HG02678 (cell line): ENCODE measurements around the gene CDPF1.
"Not testable (repeated sequence)": the region's sequence is repeated elsewhere in the genome, so short reads cannot be mapped to it uniquely, and the experiment has no call there.

Source experiments
- ATAC-seq: cut with Tn5 transposase; IDR thresholded peaks from one replicate; pipeline ENCODE4 v1.9.1; 2021; ENCODE audit warnings: mild to moderate bottlenecking, moderate library complexity; ENCODE audit not compliant: unreplicated experiment

Gene CDPF1

GRCh38 chr22:46281866-46282678, 32.0 kb upstream of the CDPF1 start:
- ATAC-seq: no peak

- no peak for ATAC-seq
These were observed 31.0 kb upstream of the CDPF1 start for GRCh38 chr22:46280999-46281623.

DNA sequence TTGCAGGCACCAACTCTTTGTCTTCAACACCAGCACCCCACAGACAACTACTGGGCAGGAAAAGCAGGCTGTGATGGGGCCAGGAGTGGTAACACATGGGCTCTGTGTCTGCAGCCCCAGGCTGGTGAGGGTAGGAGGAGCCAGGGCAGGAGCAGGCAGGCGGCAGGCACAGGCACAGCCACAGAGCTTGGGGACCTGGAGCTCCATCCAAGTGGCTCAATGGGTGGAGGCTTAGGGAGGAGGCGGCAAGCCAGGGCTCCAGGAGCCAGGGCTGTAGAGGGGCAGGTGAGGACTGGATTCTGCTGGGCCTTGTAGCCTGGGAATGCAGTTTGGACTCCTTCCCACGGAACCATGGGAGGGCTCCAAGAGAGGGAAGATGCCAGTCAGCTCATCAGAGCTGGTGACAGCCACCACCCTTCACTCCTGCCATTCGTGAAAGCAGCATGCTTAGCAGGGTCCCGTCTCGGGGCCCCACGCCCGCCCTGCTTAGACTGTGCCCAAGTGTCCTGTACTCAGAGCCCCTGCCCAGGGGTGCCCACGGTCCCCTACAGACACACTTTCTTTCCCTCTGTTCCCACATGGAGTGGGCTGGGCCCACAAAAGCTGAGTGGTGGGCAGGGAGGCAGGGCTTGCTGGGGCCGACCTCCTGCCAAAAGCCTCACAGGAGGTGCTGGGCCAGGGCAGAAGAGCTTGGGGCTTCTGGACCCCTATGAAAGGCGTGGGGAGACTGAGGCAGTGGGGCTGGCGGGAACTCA, 30.1 kb upstream of the CDPF1 start:
- no peak for ATAC-seq

- no peak for ATAC-seq
These were observed 28.9 kb upstream of the CDPF1 start for GRCh38 chr22:46278656-46279645.

DNA sequence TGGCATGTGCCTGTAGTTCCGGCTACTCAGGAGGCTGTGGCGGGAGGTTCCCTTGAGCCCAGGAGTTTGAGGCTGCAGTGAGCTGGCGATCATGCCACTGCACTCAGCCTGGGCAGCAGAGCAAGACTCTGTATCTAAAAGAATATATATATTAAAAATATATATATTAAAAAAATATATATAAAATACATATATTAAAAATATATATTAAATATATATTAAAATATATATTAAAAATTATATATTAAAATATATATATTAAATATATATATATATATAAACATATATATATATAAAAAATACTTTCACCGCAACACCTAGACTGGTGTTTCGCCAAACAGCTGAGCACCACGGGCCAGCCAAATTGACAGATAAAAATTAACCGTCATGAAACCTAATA, 26.5 kb upstream of the CDPF1 start:
- no peak for ATAC-seq

DNA sequence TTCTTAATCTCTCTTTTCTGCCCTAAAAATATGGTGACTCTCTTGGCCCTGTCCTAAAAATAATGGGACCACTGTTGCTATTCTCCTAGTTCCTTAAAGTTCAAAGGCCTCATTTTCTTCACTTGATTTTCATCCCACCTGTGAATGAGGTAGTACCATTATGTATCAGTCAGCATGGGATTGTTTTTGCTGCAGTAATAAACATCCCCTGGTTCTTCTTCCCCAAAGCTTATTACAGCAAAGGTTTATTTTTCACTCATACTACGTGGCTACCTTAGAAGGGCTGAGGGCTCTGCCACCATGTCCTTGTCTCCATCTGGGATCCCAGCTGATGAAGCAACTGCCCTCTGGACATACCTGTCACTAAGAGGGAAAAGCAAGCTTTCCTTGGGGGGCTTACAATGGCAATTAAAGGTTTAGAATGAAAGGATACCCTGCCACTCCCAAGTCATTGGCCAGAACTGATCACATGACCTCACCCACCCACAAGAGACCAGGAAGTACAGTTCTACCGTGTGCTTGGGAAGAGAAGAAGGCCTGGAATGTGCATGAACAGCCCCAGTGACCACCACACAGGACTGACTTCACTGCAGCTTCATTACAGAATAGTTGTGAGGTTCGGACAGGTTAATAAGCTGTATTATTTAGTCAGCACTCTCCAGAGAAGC, 25.5 kb upstream of the CDPF1 start:
- no peak for ATAC-seq

GRCh38 chr22:46274381-46274780, 24.3 kb upstream of the CDPF1 start:
- ATAC-seq: no peak

DNA sequence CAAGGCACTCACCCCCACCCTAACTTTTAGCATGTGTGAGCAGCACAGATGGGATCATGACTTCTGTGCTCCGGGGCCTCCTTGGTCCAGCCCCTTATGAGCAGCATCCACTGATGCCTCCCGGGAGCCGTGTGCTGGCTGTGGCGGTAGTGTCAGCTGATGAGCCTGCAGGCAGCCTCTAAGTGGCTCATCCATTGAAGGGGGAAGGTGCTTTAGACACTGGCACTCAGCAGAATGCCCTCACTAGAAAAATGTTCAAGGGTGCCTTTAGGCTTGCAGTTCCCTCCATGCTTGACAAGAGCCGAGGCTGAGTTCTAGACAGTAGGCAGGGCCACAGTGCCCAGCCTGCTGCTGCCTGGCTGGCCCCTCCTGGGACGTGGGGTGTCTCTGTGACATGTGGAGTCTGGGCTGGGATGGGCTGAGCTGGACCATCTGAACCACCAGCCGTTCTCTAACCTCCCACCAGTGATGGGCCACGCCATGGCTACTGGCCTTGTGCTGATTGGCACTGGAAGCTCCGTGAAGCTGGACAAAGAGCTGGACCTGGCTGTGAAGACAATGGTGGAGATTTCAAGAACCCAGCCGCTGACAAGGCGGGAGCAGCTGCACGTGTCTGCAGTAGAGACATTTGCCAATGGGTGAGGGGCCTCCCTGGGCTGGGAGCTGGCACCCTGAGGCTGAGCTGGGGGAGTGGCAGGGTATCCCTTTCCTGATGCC, 23.5 kb upstream of the CDPF1 start:
- no peak for ATAC-seq

GRCh38 chr22:46272762-46273431, 22.8 kb upstream of the CDPF1 start:
- ATAC-seq: no peak

GRCh38 chr22:46272196-46272595, 22.1 kb upstream of the CDPF1 start:
- ATAC-seq: no peak

DNA sequence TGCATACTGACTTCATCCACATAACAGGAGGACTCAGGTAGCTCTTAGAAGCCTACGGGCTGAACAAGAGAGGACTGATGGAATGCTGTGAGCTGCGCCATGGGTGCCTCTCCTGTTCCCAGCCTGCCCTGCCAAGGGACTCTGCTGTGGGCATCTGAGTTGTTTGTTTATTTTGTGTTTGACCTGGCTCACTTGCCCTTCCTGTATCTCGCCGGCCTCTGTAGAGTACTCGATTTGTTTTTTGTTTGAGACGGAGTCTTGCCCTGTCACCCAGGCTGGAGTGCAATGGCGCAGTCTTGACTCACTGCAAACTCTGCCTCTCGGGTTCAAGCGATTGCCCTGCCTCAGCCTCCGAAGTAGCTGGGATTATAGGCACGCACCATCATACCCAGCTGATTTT, 19.5 kb upstream of the CDPF1 start:
- no peak for ATAC-seq

DNA sequence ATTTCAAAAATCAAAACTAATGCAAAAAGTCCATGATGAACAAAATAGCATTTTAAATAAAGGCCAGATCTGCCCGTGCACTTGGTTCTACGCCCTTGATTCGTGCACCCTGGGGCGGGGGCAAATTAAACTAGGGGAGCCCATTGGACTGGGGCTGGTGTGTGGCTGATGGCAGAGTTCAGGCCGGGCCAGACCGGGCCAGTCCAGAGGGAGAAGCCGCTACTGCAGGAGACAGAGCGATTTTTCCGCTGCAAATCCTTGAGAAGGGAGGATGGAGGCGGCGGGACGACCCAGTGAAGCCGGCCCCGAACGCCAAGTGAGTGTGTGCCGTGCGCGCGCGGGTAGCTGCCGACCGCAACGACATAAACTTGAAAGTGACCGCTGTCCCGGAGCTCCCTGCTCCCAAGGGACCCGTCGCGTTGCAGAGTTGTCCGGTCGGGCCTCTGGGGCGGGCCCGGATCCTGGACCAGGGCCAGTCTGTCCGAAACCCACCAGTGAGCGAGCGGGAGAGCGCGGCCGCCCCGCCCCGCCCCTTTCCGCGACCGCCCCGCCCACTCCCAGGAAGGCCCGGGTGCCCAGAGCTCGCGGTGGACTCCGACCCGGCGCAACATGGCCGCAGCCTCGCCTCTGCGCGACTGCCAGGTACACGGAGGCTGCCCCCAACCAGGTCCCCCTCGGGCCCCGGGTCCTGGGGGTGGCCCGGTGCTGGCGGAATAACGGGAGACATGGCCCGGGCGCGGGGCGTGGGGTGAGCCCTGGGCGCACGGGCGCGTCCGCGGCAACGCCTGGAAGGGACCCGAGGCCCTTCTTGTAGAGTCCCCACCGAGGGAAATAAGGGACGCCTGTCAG, 17.6 kb upstream of the CDPF1 start, which contains the start of gene TTC38:
TSS of gene TTC38 (plus strand) at position 578 of the 849 bp plus-strand sequence. CDS start at position 610, 32 bp downstream.
- ATAC-seq: peak; percentile 88

DNA sequence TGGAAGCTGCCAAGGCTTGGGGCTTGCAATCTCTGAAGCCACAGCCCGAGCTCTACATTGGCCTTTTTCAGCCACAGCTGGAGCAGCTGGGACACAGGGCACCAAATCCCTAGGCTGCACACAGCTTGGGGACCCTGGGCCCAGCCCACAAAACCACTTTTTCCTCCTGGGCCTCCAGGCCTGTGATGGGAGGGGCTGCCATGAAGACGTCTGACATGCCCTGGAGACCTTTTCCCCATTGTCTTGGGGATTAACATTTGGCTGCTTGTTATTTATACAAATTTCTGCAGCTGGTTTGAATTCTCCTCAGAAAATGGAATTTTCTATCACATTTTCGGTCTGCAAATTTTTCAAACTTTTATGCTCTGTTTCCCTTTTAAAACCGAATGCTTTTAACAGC, 15.5 kb upstream of the CDPF1 start:
- ATAC-seq: not testable (repeated sequence)

DNA sequence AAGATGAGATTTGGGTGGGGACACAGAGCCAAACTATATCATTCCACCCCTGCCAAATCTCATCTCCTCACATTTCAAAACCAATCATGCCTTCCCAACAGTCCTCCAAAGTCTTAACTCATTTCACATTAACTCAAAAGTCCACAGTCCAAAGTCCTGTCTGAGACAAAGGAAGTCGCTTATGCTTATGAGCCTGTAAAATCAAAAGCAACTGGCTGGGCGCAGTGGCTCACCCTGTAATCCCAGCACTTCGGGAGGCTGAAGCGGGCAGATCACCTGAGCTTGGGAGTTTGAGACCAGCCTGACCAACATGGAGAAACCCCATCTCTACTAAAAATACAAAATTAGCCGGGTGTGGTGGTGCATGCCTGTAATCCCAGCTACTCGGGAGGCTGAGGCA, 14.4 kb upstream of the CDPF1 start:
- not testable (repeated sequence) for ATAC-seq

DNA sequence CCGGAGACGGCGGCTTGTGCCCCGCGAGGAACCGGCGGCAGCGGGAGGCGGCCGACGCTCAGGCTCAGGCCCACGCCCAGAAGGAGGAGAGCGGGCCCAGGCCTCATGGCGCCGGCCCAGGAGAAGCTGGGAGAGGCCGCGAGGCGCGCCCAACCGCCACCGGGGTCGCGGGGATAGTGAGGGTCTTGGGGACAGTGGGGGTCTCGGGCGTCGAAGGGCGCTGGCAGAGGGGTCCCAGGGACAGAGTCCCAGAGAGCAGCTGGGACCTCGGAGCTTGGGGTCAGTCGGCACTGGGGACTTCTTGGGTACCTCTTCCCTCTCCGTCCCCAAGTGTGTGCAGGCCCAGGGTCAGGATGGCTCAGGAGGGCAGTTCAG, 13.1 kb upstream of the CDPF1 start, which contains the start of gene PKDREJ:
TSS of gene PKDREJ (minus strand) at position 128 of the 375 bp plus-strand sequence. CDS start at position 107, 21 bp downstream.
- ATAC-seq: no peak

- ATAC-seq: no peak
These were observed 12.5 kb upstream of the CDPF1 start for GRCh38 chr22:46262449-46263215.

DNA sequence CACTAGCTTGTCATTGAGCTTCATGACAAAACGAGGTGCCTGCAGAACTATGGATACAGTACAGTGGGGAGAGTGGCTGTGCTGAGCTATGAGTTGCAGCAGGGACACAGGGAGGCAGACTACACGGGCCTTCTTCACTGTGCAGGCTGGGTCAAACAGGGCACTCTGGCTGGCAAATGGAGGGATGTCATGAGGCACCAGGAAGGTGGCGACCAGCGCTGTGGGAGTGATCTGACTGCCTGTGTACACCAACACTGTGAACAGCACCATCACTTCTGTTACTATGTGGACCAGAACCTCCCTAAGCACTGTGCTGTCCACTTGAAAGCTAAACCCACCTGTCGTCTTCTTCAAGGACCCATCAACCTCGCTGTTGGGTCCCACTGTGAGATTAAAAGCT, 9.9 kb upstream of the CDPF1 start:
- ATAC-seq: no peak
